HCT116 (cell line): Measurements from ENCODE around the gene C4orf51. TPM values are rescaled to one million over a fixed set of nuclear protein-coding genes. Genes with fewer than 3 reads are reported as not detected.

ENCODE experiments used
- ATAC-seq: fragments of 200-7000 bp; cut with Tn5 transposase; 2 replicates; pipeline ENCODE4 v1.9.1; 2020; ENCODE audit warnings: mild to moderate bottlenecking, moderate library complexity
- BruUV-seq: library from RNA; stranded (reverse); fragments of 400-500 nt; replicated peaks from 2 replicates; lab custom pipeline; 2021; lab: Mats Ljungman, UMichigan
- CTCF ChIA-PET: fragments of 300-600 bp; sonication (Branson Sonifier 250); formaldehyde crosslinking; loops from one replicate; lab custom pipeline; 2021; ENCODE audit warnings: antibody characterized with exemption; lab: Charles Lee
- POLR2A ChIA-PET: fragments of 300-600, 350-600 bp; sonication (Branson Sonifier 250); formaldehyde crosslinking; loops from one replicate; lab custom pipeline; 2021; ENCODE audit warnings: antibody characterized with exemption; lab: Charles Lee
- RAD21 ChIA-PET, 2 experiments: fragments of 300-600 bp; sonication (Branson Sonifier 250); formaldehyde crosslinking; loops; one replicate each; lab custom pipeline; 2023; ENCODE audit warnings: low total read pairs in 2 of 2; ENCODE audit not compliant: uncharacterized antibody in 2 of 2, unreplicated experiment in 2 of 2, low non-redundant PET in 1 of 2; lab: Charles Lee
- DNase-seq: peaks from one replicate; pipeline ENCODE4 v3.0.0-alpha.2; 2010; ENCODE audit warnings: low read depth, low spot score
- H2AFZ ChIP-seq: fragments of 200-600 bp; shearing (Covaris generic), sonication (generic); 2 replicates; pipeline ENCODE4 v1.6.1; 2017; ENCODE audit warnings: low read depth, mixed run types, mixed read lengths, antibody characterized with exemption, low read length; ENCODE audit not compliant: poor library complexity, severe bottlenecking
- H3K27ac ChIP-seq: 2 replicates; pipeline ENCODE4 v1.5.1; 2012; ENCODE audit warnings: low read depth, low read length
- H3K27me3 ChIP-seq: fragments of 200-600 bp; sonication (generic); 2 replicates; pipeline ENCODE4 v1.6.1; 2016; ENCODE audit warnings: mixed run types, low read length, mixed read lengths; ENCODE audit not compliant: insufficient read depth
- H3K36me3 ChIP-seq, 2 experiments: fragments of 200-500 bp in 1 of 2; fragments of 200-600 bp in 1 of 2; sonication (Bioruptor generic) in 1 of 2; sonication (generic) in 1 of 2; 2 replicates each; pipeline versions ENCODE4 v1.5.1 to v1.6.1; 2014 to 2016; ENCODE audit warnings: low read length in 2 of 2, inconsistent platforms in 1 of 2, mixed read lengths in 1 of 2, mixed run types in 1 of 2; ENCODE audit not compliant: insufficient read depth in 2 of 2, control insufficient read depth in 1 of 2
- H3K4me1 ChIP-seq, 2 experiments: fragments of 200-600 bp in 1 of 2; sonication (generic) in 1 of 2; 2 replicates each; pipeline versions ENCODE4 v1.5.1 to v1.6.1; 2012 to 2017; ENCODE audit warnings: low read length in 2 of 2, inconsistent platforms in 1 of 2, mild to moderate bottlenecking in 1 of 2, mixed read lengths in 1 of 2, mixed run types in 1 of 2, moderate library complexity in 1 of 2; ENCODE audit not compliant: insufficient read depth in 2 of 2, control insufficient read depth in 1 of 2
- H3K4me2 ChIP-seq: fragments of 200-600 bp; sonication (generic); 2 replicates; pipeline ENCODE4 v1.6.1; 2017; ENCODE audit warnings: mixed run types, low read length, mixed read lengths
- H3K4me3 ChIP-seq, 2 experiments: fragments of 200-600 bp in 1 of 2; sonication (generic) in 1 of 2; replicated peaks in 1 of 2; 2 replicates each; pipeline ENCODE4 v1.5.1; 2011 to 2016; ENCODE audit warnings: low read length in 2 of 2, control low read depth in 1 of 2, low read depth in 1 of 2, mild to moderate bottlenecking in 1 of 2, mixed read lengths in 1 of 2, mixed run types in 1 of 2
- H3K79me2 ChIP-seq: fragments of 200-600 bp; sonication (generic); 2 replicates; pipeline ENCODE4 v1.6.1; 2017; ENCODE audit warnings: mild to moderate bottlenecking, mixed run types, low read length, moderate library complexity, mixed read lengths; ENCODE audit not compliant: insufficient read depth
- H3K9ac ChIP-seq: fragments of 200-600 bp; sonication (generic); 2 replicates; pipeline ENCODE4 v1.6.1; 2016; ENCODE audit warnings: low read length, mixed read lengths
- H3K9me2 ChIP-seq: fragments of 200-600 bp; sonication (generic), shearing (Covaris generic); 2 replicates; pipeline ENCODE4 v1.6.1; 2017; ENCODE audit warnings: mixed run types, mild to moderate bottlenecking, moderate library complexity; ENCODE audit not compliant: insufficient read depth
- H3K9me3 ChIP-seq, 2 experiments: fragments of 200-500 bp in 1 of 2; fragments of 200-600 bp in 1 of 2; sonication (Bioruptor generic) in 1 of 2; sonication (generic) in 1 of 2; 2 replicates each; pipeline ENCODE4 v1.6.1; 2014 to 2017; ENCODE audit warnings: low read length in 2 of 2, mixed read lengths in 2 of 2, inconsistent platforms in 1 of 2, low read depth in 1 of 2, mild to moderate bottlenecking in 1 of 2, mixed run types in 1 of 2, moderate library complexity in 1 of 2; ENCODE audit not compliant: control insufficient read depth in 1 of 2, insufficient read depth in 1 of 2
- H4K20me1 ChIP-seq: fragments of 200-600 bp; sonication (generic), shearing (Covaris generic); 2 replicates; pipeline ENCODE4 v1.6.1; 2017; ENCODE audit warnings: mixed run types, mild to moderate bottlenecking, moderate library complexity; ENCODE audit not compliant: insufficient read depth
- EZH2 ChIP-seq: fragments of 200-600 bp; sonication (generic); IDR thresholded peaks from 2 replicates; pipeline ENCODE4 v1.6.1; 2017; ENCODE audit warnings: antibody characterized with exemption, mixed run types
- FOSL1 ChIP-seq: IDR thresholded peaks from 2 replicates; pipeline ENCODE4 v1.6.1; 2012; ENCODE audit warnings: low read depth
- RAD21 ChIP-seq: IDR thresholded peaks from 2 replicates; pipeline ENCODE4 v1.6.1; 2012; ENCODE audit warnings: low read depth, mild to moderate bottlenecking
- SP1 ChIP-seq: IDR thresholded peaks from 2 replicates; pipeline ENCODE4 v1.6.1; 2012; ENCODE audit warnings: low read depth
- YY1 ChIP-seq: IDR thresholded peaks from 2 replicates; pipeline ENCODE4 v1.6.1; 2011; ENCODE audit warnings: low read length, low read depth, moderate library complexity, mild to moderate bottlenecking; ENCODE audit not compliant: insufficient replicate concordance; ENCODE audit errors: extremely low read depth
- ZFX ChIP-seq: fragments of 450-650 bp; IDR thresholded peaks from 2 replicates; pipeline ENCODE4 v1.6.1; 2017
- ZNF274 ChIP-seq: fragments of 200-500 bp; sonication (Bioruptor generic); IDR thresholded peaks from 2 replicates; pipeline ENCODE4 v1.6.1; 2014; ENCODE audit warnings: mild to moderate bottlenecking, low read depth, low read length, inconsistent platforms
- intact Hi-C: fragments of 100-400 bp; cut with micrococcal nuclease; formaldehyde crosslinking; loops from 2 replicates; pipeline ENCODE4 v1.10.0; 2022
- total RNA-seq: library from RNA; stranded (reverse); gene quantifications from one replicate; pipeline ENCODE4 v1.2.1, GENCODE V29; 2021; ENCODE audit not compliant: unreplicated experiment
- TF ChIP-seq, protein P1 (sequence below): IDR thresholded peaks from 2 replicates; pipeline ENCODE4 v1.6.1; 2012; ENCODE audit warnings: low read depth
- TF ChIP-seq, protein P2 (sequence below): IDR thresholded peaks from 2 replicates; pipeline ENCODE4 v1.6.1; 2012
- TF ChIP-seq, protein P3 (sequence below), 3 experiments: fragments of 200-600 bp in 1 of 3; sonication (generic) in 1 of 3; IDR thresholded peaks in 2 of 3; conservative IDR thresholded peaks in 1 of 3; 2 replicates each; pipeline ENCODE4 v1.5.1; 2012 to 2017; ENCODE audit warnings: low read depth in 2 of 3, low read length in 2 of 3, antibody characterized with exemption in 1 of 3, borderline replicate concordance in 1 of 3, control low read depth in 1 of 3, mild to moderate bottlenecking in 1 of 3, mixed read lengths in 1 of 3, mixed run types in 1 of 3, moderate library complexity in 1 of 3; ENCODE audit not compliant: insufficient read depth in 1 of 3

C4orf51 gene
- total RNA-seq, 1 experiment from 2014 or later = not detected

DNA sequence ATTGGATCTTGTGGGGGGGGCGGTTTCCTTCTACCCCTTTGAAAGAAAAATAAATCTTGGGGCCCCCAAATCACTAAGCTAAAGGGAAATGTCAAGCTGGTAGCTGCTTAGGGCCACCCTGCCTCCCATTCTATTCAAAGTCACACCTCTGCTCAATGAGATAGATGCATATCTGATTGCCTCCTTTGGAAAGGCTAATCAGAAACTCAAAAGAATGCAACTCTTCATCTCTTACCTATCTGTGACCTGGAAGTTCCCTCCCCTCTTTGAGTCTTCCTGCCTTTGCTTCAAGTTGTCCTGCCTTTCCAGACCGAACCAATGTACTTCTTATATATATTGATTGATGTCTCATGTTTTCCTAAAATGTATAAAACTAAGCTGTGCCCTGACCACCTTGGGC is 7.0 kb downstream of the C4orf51 start:
- H3K36me3 ChIP-seq = no peaks in the 10 kb centered on the region
- ChIA-PET POLR2A (no interaction called here), CTCF (no interaction called here)
- no peaks in the 10 kb centered on the region for H3K79me2 ChIP-seq
- no peak for DNase-seq
- H3K9me2 ChIP-seq = no peaks in the 10 kb centered on the region
- no peaks in the 10 kb centered on the region for H3K9me3 ChIP-seq
- no TSS peak for BruUV-seq
- intact Hi-C loops = no loop called here
- H3K4me2 ChIP-seq = no peak overlapping the region
- ATAC-seq = no peak
- H3K4me1 ChIP-seq = no peaks in the 10 kb centered on the region
- no peaks in the 10 kb centered on the region for H3K27me3 ChIP-seq
- no peak overlapping the region for H3K9ac ChIP-seq
- TF ChIP-seq, protein P1, sequence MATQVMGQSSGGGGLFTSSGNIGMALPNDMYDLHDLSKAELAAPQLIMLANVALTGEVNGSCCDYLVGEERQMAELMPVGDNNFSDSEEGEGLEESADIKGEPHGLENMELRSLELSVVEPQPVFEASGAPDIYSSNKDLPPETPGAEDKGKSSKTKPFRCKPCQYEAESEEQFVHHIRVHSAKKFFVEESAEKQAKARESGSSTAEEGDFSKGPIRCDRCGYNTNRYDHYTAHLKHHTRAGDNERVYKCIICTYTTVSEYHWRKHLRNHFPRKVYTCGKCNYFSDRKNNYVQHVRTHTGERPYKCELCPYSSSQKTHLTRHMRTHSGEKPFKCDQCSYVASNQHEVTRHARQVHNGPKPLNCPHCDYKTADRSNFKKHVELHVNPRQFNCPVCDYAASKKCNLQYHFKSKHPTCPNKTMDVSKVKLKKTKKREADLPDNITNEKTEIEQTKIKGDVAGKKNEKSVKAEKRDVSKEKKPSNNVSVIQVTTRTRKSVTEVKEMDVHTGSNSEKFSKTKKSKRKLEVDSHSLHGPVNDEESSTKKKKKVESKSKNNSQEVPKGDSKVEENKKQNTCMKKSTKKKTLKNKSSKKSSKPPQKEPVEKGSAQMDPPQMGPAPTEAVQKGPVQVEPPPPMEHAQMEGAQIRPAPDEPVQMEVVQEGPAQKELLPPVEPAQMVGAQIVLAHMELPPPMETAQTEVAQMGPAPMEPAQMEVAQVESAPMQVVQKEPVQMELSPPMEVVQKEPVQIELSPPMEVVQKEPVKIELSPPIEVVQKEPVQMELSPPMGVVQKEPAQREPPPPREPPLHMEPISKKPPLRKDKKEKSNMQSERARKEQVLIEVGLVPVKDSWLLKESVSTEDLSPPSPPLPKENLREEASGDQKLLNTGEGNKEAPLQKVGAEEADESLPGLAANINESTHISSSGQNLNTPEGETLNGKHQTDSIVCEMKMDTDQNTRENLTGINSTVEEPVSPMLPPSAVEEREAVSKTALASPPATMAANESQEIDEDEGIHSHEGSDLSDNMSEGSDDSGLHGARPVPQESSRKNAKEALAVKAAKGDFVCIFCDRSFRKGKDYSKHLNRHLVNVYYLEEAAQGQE = no peak
- no peak for TF ChIP-seq YY1
- TF ChIP-seq, protein P2, sequence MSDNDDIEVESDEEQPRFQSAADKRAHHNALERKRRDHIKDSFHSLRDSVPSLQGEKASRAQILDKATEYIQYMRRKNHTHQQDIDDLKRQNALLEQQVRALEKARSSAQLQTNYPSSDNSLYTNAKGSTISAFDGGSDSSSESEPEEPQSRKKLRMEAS = no peak
- TF ChIP-seq SP1 = no peak
- TF ChIP-seq ZNF274 = no peak
- TF ChIP-seq RAD21 = no peak
- no peak for TF ChIP-seq ZFX
- TF ChIP-seq, protein P3, sequence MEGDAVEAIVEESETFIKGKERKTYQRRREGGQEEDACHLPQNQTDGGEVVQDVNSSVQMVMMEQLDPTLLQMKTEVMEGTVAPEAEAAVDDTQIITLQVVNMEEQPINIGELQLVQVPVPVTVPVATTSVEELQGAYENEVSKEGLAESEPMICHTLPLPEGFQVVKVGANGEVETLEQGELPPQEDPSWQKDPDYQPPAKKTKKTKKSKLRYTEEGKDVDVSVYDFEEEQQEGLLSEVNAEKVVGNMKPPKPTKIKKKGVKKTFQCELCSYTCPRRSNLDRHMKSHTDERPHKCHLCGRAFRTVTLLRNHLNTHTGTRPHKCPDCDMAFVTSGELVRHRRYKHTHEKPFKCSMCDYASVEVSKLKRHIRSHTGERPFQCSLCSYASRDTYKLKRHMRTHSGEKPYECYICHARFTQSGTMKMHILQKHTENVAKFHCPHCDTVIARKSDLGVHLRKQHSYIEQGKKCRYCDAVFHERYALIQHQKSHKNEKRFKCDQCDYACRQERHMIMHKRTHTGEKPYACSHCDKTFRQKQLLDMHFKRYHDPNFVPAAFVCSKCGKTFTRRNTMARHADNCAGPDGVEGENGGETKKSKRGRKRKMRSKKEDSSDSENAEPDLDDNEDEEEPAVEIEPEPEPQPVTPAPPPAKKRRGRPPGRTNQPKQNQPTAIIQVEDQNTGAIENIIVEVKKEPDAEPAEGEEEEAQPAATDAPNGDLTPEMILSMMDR (IDR thresholded peaks at IDR 0.05 in 2 of 3, conservative IDR thresholded peaks at IDR 0.05 in 1 of 3; ENCODE audit: borderline replicate concordance in 1 of 3, insufficient read depth in 1 of 3, low read depth in 2 of 3, low read length in 2 of 3) = no peak
- TF ChIP-seq FOSL1 = no peak
- TF ChIP-seq EZH2 = no peak
- TF ChIP-seq, all 23 proteins: peak for 0
- Histone ChIP-seq H4K20me1 (no peaks in the 10 kb centered on the region), H2AFZ (no peak overlapping the region), H3K4me3 (no peak overlapping the region), H3K27ac (no peak overlapping the region)
- RAD21 ChIA-PET = no interaction called here
